ENCODE data around the gene PDE8B.

PDE8B gene

DNA sequence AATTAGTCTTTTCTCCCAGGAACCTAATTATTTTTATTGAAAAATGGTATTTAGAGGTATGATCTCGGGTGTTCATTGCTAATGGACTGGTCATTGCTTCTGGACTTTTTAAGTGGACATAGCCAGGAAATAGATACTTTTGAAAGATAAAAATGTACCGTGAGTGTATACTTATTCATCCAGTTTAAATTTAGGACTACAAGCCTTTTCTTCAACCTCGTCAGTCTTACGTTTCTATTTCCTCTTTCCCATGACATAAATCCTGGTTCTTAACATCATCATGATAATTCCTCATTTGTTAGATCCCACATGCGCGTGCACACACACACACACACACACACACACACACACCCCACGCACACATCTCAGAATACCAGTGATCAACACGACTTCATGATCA is 15.1 kb downstream of the PDE8B start:
- no peaks in the 10 kb centered on the region for H3K4me1 ChIP-seq (ENCODE audit: control insufficient read depth in 2 of 2, insufficient read depth in 2 of 2, low read length in 2 of 2)
- H3K4me3 ChIP-seq (ENCODE audit: low read length in 2 of 2), result no peak overlapping the region
- no peaks in the 10 kb centered on the region for H3K36me3 ChIP-seq (ENCODE audit: control insufficient read depth in 2 of 2, insufficient read depth in 2 of 2, low read length in 2 of 2)
- no peaks in the 10 kb centered on the region for H3K9me3 ChIP-seq (ENCODE audit: control insufficient read depth in 2 of 2, low read length in 2 of 2)
- H3K9ac ChIP-seq (ENCODE audit: low read depth in 1 of 2, low read length in 2 of 2), result no peak overlapping the region
- H3K27ac ChIP-seq (ENCODE audit: low read depth in 2 of 2, low read length in 2 of 2), result no peak overlapping the region
- peaks cover 0 to 2% of the 10 kb centered on the region in 2 donors for H3K27me3 ChIP-seq (ENCODE audit: control insufficient read depth in 2 of 2, insufficient read depth in 2 of 2, low read length in 2 of 2)

DNA sequence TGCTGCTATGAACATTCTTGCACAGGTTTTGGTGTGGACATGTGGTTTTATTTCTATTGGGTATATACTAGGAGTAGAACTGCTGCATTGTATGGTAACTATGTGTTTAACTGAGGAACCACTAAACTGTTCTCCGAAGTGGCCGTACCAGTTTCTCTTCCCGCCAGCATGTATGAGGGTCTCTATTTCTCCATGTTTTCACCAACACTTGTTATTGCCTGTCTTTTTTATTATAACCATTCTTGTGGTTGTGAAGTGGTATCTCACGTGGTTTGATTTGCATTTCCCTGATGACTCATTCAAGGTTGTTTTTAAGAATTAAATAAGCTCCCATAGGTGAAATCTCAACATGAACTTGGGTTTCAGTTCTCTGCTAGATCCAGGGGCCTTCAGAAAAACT is 19.4 kb downstream of the PDE8B start:
- Histone ChIP-seq H3K27ac (ENCODE audit: low read depth in 2 of 2, low read length in 2 of 2) (no peak overlapping the region), H3K27me3 (ENCODE audit: control insufficient read depth in 2 of 2, insufficient read depth in 2 of 2, low read length in 2 of 2) (peaks cover 0 to 5% of the 10 kb centered on the region in 2 donors), H3K4me1 (ENCODE audit: control insufficient read depth in 2 of 2, insufficient read depth in 2 of 2, low read length in 2 of 2) (no peaks in the 10 kb centered on the region), H3K9me3 (ENCODE audit: control insufficient read depth in 2 of 2, low read length in 2 of 2) (no peaks in the 10 kb centered on the region), H3K36me3 (ENCODE audit: control insufficient read depth in 2 of 2, insufficient read depth in 2 of 2, low read length in 2 of 2) (no peaks in the 10 kb centered on the region), H3K9ac (ENCODE audit: low read depth in 1 of 2, low read length in 2 of 2) (no peak overlapping the region), H3K4me3 (ENCODE audit: low read length in 2 of 2) (no peak overlapping the region)

DNA sequence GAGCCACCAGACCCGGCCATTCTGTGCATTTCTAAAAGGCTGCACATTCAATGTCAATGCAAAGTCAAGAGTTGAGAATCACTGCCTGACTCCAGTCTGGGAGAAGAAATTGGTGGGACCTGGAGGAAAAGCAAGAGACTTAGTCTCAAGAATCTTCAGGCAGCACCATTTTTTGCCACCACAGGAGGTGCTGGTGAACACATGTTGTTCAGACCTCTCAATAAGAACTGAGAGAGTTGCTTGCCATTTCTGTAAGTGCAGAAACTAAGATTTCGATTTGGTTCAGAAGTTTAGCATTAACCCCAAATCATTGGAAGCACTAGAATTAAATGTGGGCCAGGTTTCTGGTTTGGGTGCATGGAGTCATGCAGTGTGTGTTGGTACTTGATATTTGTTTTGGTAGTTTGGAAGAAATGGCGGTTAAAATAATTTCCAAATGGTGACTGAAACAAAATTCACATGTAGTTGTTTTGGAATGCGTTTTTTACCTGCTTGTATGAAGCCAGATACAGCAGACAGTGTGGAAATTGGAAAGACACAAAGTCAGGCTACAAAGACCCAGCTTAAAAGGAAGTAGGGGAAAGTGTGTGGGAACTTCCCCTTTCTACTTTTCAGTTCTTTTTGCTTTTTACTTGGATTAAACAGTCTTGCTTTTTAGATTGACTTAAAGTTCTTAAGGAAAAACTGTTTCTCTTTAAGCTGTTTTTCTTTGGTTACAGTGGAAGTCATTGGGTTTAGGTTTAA is 20.4 kb downstream of the PDE8B start:
- no peaks in the 10 kb centered on the region for H3K9me3 ChIP-seq (ENCODE audit: control insufficient read depth in 2 of 2, low read length in 2 of 2)
- no peak overlapping the region for H3K27ac ChIP-seq (ENCODE audit: low read depth in 2 of 2, low read length in 2 of 2)
- no peak overlapping the region for H3K9ac ChIP-seq (ENCODE audit: low read depth in 1 of 2, low read length in 2 of 2)
- no peak overlapping the region for H3K4me3 ChIP-seq (ENCODE audit: low read length in 2 of 2)
- H3K4me1 ChIP-seq (ENCODE audit: control insufficient read depth in 2 of 2, insufficient read depth in 2 of 2, low read length in 2 of 2), result no peaks in the 10 kb centered on the region
- H3K36me3 ChIP-seq (ENCODE audit: control insufficient read depth in 2 of 2, insufficient read depth in 2 of 2, low read length in 2 of 2), result no peaks in the 10 kb centered on the region
- peaks cover 0 to 5% of the 10 kb centered on the region in 2 donors for H3K27me3 ChIP-seq (ENCODE audit: control insufficient read depth in 2 of 2, insufficient read depth in 2 of 2, low read length in 2 of 2)

DNA sequence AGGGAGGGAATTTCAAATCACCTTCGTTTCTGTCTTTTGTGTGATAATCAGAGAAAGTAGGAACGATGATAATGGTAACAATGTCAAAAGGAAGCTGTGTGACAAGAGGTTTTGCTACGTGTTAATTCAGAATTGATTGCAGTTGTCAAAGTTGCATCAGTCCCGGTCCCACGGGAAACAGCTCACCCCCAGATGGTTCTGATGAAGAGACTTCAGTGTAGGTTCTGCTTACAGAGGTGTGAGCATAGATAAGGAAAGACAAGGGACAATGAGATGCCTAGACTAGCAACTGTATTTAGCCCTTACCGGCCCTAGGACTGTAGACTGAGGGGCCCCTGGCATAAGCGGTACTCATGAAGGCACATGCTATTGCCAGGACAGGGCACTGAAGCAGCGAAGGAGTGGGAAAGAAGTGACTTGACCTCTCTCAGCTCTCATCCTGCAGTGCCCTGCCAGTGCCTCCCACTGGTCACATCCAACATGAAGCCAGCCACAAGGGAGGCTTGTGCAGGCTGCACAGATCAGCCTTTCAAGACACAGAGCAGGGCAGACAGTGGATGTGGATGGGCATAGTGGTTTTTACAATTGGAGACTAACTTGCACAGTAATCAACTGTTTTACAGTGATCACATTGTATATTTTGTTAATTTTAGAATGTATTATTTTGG is 21.1 kb downstream of the PDE8B start:
- Histone ChIP-seq H3K9ac (ENCODE audit: low read depth in 1 of 2, low read length in 2 of 2) (no peak overlapping the region), H3K36me3 (ENCODE audit: control insufficient read depth in 2 of 2, insufficient read depth in 2 of 2, low read length in 2 of 2) (no peaks in the 10 kb centered on the region), H3K27ac (ENCODE audit: low read depth in 2 of 2, low read length in 2 of 2) (no peak overlapping the region), H3K9me3 (ENCODE audit: control insufficient read depth in 2 of 2, low read length in 2 of 2) (no peaks in the 10 kb centered on the region), H3K27me3 (ENCODE audit: control insufficient read depth in 2 of 2, insufficient read depth in 2 of 2, low read length in 2 of 2) (peaks cover 0 to 5% of the 10 kb centered on the region in 2 donors), H3K4me3 (ENCODE audit: low read length in 2 of 2) (no peak overlapping the region), H3K4me1 (ENCODE audit: control insufficient read depth in 2 of 2, insufficient read depth in 2 of 2, low read length in 2 of 2) (no peaks in the 10 kb centered on the region)

DNA sequence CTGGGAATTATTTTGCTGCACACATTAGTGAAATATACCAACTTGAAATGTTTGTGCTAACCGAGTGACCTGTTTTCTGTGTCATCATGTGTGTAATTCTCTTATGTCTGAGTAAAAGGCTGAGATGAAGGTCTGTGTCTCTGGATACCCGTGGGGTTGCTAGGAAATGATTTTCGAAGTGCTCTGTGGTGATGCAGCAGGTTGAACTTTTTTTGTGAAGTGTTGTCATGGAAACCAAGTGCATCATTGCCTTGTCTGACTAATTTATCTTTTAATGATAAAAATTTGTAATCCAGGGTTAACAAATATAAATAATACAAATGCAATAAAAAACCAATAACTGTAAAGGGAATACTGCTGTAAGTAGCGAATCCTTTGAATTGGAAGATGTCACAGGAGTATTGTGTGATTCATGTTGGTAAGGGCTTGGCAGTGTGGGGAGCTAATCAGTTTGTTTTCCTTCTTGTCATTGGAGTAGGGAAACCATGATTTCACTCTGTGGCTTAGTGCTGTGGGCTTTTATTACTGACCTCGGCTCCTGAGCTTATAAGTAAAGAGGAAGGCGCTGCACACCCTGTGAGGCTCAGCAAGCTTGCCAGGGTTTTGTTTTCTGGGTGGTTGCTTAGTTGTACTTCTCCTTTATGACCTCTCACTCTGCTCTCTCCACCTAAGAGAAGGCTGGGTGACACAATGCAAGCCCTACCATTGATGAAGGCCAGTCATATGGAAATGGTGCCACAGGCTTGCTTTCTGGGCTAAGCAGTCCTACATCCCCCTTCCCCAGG is 22.3 kb downstream of the PDE8B start:
- Histone ChIP-seq H3K27me3 (ENCODE audit: control insufficient read depth in 2 of 2, insufficient read depth in 2 of 2, low read length in 2 of 2) (peaks cover 0 to 5% of the 10 kb centered on the region in 2 donors), H3K27ac (ENCODE audit: low read depth in 2 of 2, low read length in 2 of 2) (no peak overlapping the region), H3K36me3 (ENCODE audit: control insufficient read depth in 2 of 2, insufficient read depth in 2 of 2, low read length in 2 of 2) (no peaks in the 10 kb centered on the region)

DNA sequence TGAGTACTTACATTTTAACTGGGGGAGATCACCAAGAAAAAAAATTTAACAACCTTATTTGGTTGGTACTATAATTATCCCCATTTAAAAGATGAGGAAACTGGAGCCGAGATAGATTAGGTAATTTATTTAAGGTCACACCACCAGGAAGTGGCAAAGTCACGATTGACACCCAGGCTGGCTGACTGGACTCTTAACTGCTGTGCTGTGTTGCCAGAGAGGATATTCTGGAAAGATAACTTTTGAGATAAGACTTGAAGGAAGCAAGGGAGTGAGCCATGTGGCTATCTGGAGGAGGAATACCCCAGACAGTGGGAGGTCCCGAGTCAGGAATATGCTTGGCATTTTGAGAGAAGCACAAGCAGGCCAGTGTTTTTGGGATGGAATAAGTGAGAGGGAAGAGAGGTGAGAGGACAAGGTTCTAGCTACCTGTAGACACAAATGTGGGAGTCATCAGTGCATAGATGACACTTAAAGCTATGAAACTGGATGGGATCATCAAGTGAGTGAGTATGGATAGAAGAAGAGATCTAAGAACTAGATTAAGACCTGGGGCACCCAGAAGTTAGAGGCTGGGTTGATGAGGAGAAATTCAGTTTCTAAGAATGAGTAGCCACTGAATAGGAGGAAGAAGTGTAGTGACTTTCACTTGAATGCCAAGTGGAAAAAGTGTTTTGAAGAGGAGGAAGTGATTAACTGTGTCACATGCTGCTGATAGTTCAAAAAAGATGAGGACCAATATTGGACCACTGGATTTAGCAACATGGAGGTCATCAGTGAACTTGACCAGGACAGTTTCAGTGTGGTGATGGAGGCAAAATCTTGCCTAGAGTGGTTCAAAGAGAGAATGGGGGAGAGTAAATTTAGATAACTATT is 25.6 kb downstream of the PDE8B start:
- Histone ChIP-seq H3K27ac (ENCODE audit: low read depth in 2 of 2, low read length in 2 of 2) (no peak overlapping the region), H3K9me3 (ENCODE audit: control insufficient read depth in 2 of 2, low read length in 2 of 2) (no peaks in the 10 kb centered on the region)

More for the DNA sequence above, 22.3 kb downstream of the PDE8B start:
- H3K9ac ChIP-seq (ENCODE audit: low read depth in 1 of 2, low read length in 2 of 2), result no peak overlapping the region
- H3K9me3 ChIP-seq (ENCODE audit: control insufficient read depth in 2 of 2, low read length in 2 of 2), result no peaks in the 10 kb centered on the region
- no peaks in the 10 kb centered on the region for H3K4me1 ChIP-seq (ENCODE audit: control insufficient read depth in 2 of 2, insufficient read depth in 2 of 2, low read length in 2 of 2)
- no peak overlapping the region for H3K4me3 ChIP-seq (ENCODE audit: low read length in 2 of 2)

DNA sequence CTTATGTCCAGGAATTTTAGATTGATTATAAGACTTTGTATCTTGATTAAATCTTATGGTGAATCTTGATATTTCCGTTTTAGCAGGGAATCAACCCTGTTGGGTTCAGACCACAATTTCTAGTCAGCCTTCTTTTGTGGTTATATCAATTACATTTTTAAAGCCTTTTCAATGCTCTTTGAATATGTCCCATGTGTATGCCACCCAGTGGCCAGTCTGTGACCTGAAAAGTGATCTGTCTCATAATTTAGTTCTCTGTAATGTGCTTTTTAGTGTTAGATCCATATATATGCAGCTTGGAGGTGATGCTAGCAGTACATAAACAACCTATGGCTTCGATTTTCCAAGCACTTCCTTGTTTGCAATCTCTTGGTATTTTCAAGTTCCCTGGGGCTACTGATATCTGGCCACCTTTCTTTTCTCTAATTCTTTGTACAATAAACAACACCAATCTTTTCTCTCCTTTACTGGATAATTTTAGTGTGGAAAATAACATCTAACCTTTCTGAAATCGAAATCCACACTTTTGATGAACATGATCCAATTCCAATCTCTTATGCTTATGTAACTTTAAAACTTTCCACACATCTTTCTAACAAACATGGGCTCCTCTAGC is 28.8 kb downstream of the PDE8B start:
- Histone ChIP-seq H3K27ac (ENCODE audit: low read depth in 2 of 2, low read length in 2 of 2) (no peak overlapping the region), H3K9me3 (ENCODE audit: control insufficient read depth in 2 of 2, low read length in 2 of 2) (no peaks in the 10 kb centered on the region), H3K36me3 (ENCODE audit: control insufficient read depth in 2 of 2, insufficient read depth in 2 of 2, low read length in 2 of 2) (no peaks in the 10 kb centered on the region), H3K9ac (ENCODE audit: low read depth in 1 of 2, low read length in 2 of 2) (no peak overlapping the region), H3K4me1 (ENCODE audit: control insufficient read depth in 2 of 2, insufficient read depth in 2 of 2, low read length in 2 of 2) (no peaks in the 10 kb centered on the region), H3K27me3 (ENCODE audit: control insufficient read depth in 2 of 2, insufficient read depth in 2 of 2, low read length in 2 of 2) (no peaks in the 10 kb centered on the region), H3K4me3 (ENCODE audit: low read length in 2 of 2) (no peak overlapping the region)

More for the DNA sequence above, 25.6 kb downstream of the PDE8B start:
- H3K36me3 ChIP-seq (ENCODE audit: control insufficient read depth in 2 of 2, insufficient read depth in 2 of 2, low read length in 2 of 2), result no peaks in the 10 kb centered on the region
- H3K4me1 ChIP-seq (ENCODE audit: control insufficient read depth in 2 of 2, insufficient read depth in 2 of 2, low read length in 2 of 2), result no peaks in the 10 kb centered on the region
- H3K4me3 ChIP-seq (ENCODE audit: low read length in 2 of 2), result no peak overlapping the region
- H3K27me3 ChIP-seq (ENCODE audit: control insufficient read depth in 2 of 2, insufficient read depth in 2 of 2, low read length in 2 of 2), result peaks cover 0 to 3% of the 10 kb centered on the region in 2 donors
- H3K9ac ChIP-seq (ENCODE audit: low read depth in 1 of 2, low read length in 2 of 2), result no peak overlapping the region

DNA sequence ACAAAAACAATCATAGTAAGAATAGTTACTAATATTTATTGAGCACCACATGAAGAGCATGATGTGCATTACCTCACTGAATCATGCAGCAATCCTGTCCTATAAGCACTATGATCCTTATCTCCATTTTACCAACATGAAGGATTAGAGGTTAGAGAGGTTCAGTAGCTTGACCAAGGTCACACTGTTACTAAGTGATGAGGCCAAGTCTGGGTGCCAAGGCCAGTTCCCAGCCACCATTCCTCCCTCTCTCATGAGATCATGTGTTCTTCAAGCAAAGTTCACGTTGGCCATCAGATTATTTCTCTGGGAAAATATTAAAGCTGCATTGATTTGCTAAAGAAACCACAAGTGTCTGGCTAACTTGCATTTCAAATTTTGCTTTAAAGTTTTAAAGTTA is 31.0 kb downstream of the PDE8B start:
- Histone ChIP-seq H3K9me3 (ENCODE audit: control insufficient read depth in 2 of 2, low read length in 2 of 2) (no peaks in the 10 kb centered on the region), H3K27ac (ENCODE audit: low read depth in 2 of 2, low read length in 2 of 2) (no peak overlapping the region), H3K4me1 (ENCODE audit: control insufficient read depth in 2 of 2, insufficient read depth in 2 of 2, low read length in 2 of 2) (no peaks in the 10 kb centered on the region), H3K36me3 (ENCODE audit: control insufficient read depth in 2 of 2, insufficient read depth in 2 of 2, low read length in 2 of 2) (no peaks in the 10 kb centered on the region), H3K27me3 (ENCODE audit: control insufficient read depth in 2 of 2, insufficient read depth in 2 of 2, low read length in 2 of 2) (no peaks in the 10 kb centered on the region), H3K4me3 (ENCODE audit: low read length in 2 of 2) (no peak overlapping the region), H3K9ac (ENCODE audit: low read depth in 1 of 2, low read length in 2 of 2) (no peak overlapping the region)

DNA sequence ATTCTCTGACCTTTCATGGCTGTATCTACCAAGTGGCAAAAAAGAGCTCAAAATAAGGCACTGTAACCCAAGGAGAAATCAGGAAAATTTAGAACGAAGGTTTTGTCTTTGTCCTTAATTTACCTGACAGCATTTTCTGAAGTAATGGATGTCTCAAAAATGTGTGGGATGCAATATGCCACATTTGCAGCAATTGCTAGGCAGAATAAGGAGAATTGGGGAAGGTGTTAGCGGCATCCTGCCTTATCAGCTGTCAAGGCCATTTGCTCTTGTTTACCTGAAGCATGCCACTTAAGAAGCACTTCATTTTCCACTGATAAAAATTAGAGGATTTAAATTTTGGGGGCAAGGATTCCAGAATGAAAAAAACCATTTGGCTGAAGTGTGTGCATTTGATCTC is 39.0 kb downstream of the PDE8B start:
- H3K27ac ChIP-seq (ENCODE audit: low read depth in 2 of 2, low read length in 2 of 2), result no peak overlapping the region
- H3K4me1 ChIP-seq (ENCODE audit: control insufficient read depth in 2 of 2, insufficient read depth in 2 of 2, low read length in 2 of 2), result no peaks in the 10 kb centered on the region
- H3K27me3 ChIP-seq (ENCODE audit: control insufficient read depth in 2 of 2, insufficient read depth in 2 of 2, low read length in 2 of 2), result no peaks in the 10 kb centered on the region
- no peaks in the 10 kb centered on the region for H3K36me3 ChIP-seq (ENCODE audit: control insufficient read depth in 2 of 2, insufficient read depth in 2 of 2, low read length in 2 of 2)
- H3K4me3 ChIP-seq (ENCODE audit: low read length in 2 of 2), result no peak overlapping the region
- H3K9ac ChIP-seq (ENCODE audit: low read depth in 1 of 2, low read length in 2 of 2), result no peak overlapping the region
- no peaks in the 10 kb centered on the region for H3K9me3 ChIP-seq (ENCODE audit: control insufficient read depth in 2 of 2, low read length in 2 of 2)

Measured in mucosa of rectum (tissue), 2 donors.